K562 (cell line): ENCODE data around the gene ERVFRD-1. TPM values are rescaled to one million over a fixed set of nuclear protein-coding genes. Genes with fewer than 3 reads are reported as not detected.
A peak's percentile ranks its signal among the peaks of the same experiment; 100 is the strongest.

Experiments
- CC2D1A ChIP-seq: fragments of 450-650 bp; IDR thresholded peaks from 2 replicates; pipeline ENCODE4 v1.6.1; 2017; ENCODE audit warnings: mild to moderate bottlenecking
- ETV6 ChIP-seq, 3 experiments: fragments of 150-350 bp in 1 of 3; sonication (generic) in 1 of 3; formaldehyde crosslinking in 1 of 3; IDR thresholded peaks; 2 replicates each; pipeline versions ENCODE4 v1.6.1 to v1.8.0; 2014 to 2022; ENCODE audit warnings: borderline replicate concordance in 2 of 3, low read depth in 2 of 3, antibody characterized with exemption in 1 of 3, low read length in 1 of 3, mild to moderate bottlenecking in 1 of 3, missing genetic modification reagents in 1 of 3
- FOXJ3 ChIP-seq: sonication (generic); formaldehyde crosslinking; IDR thresholded peaks from 2 replicates; pipeline ENCODE4 v1.4.0; 2020; ENCODE audit warnings: mild to moderate bottlenecking, missing genetic modification reagents
- HDAC3 ChIP-seq: fragments of 450-650 bp; IDR thresholded peaks from 2 replicates; pipeline ENCODE4 v1.6.1; 2018; ENCODE audit warnings: borderline replicate concordance, mild to moderate bottlenecking, moderate library complexity; ENCODE audit not compliant: partially characterized antibody
- HIVEP1 ChIP-seq: fragments of 250-450 bp; sonication (Bioruptor Pico); IDR thresholded peaks from 2 replicates; pipeline ENCODE4 v1.4.0; 2020; ENCODE audit warnings: mild to moderate bottlenecking
- HMG20A ChIP-seq: fragments of 450-650 bp; formaldehyde crosslinking; conservative IDR thresholded peaks from 2 replicates; pipeline ENCODE4 v1.4.0; 2020; ENCODE audit warnings: mild to moderate bottlenecking, mixed read lengths
- IRF2 ChIP-seq: sonication (generic); formaldehyde crosslinking; IDR thresholded peaks from 2 replicates; pipeline ENCODE4 v1.8.1; 2022; ENCODE audit warnings: mild to moderate bottlenecking, missing genetic modification reagents
- KLF10 ChIP-seq: fragments of 250-450 bp; sonication (Bioruptor Pico); IDR thresholded peaks from 2 replicates; pipeline ENCODE4 v1.6.1; 2021; ENCODE audit warnings: matching md5 sums
- MBD2 ChIP-seq: sonication (generic); IDR thresholded peaks from 2 replicates; pipeline ENCODE4 v1.6.1; 2016; ENCODE audit warnings: low read depth, borderline replicate concordance
- MYC ChIP-seq, 2 experiments: fragments of 250-450 bp in 1 of 2; sonication (Bioruptor Pico) in 1 of 2; IDR thresholded peaks; 2 replicates each; pipeline versions ENCODE4 v1.5.1 to v1.6.1; 2012 to 2021; ENCODE audit warnings: low read depth in 2 of 2, borderline replicate concordance in 1 of 2, improper control_type of control experiment in 1 of 2, low read length in 1 of 2, mild to moderate bottlenecking in 1 of 2, moderate library complexity in 1 of 2
- NFYB ChIP-seq: IDR thresholded peaks from 2 replicates; pipeline ENCODE4 v1.6.1; 2011; ENCODE audit warnings: mild to moderate bottlenecking, moderate library complexity; ENCODE audit not compliant: insufficient read length; ENCODE audit errors: extremely low read depth
- NR4A1 ChIP-seq, 2 experiments: fragments of 250-450 bp in 1 of 2; fragments of 450-650 bp in 1 of 2; sonication (Bioruptor Pico) in 1 of 2; IDR thresholded peaks; 2 replicates each; pipeline versions ENCODE4 v1.4.0 to v1.6.1; 2016 to 2020; ENCODE audit warnings: mild to moderate bottlenecking in 2 of 2, missing compliant biosample characterization in 1 of 2, missing genetic modification characterization in 1 of 2, moderate library complexity in 1 of 2
- RBM22 ChIP-seq: fragments of 200-400 bp; formaldehyde crosslinking; IDR thresholded peaks from 2 replicates; pipeline ENCODE4 v1.6.1; 2018; ENCODE audit warnings: low read length, low read depth; ENCODE audit not compliant: poor library complexity, severe bottlenecking
- SRSF1 ChIP-seq: fragments of 200-400 bp; formaldehyde crosslinking; IDR thresholded peaks from 2 replicates; pipeline ENCODE4 v1.6.1; 2017; ENCODE audit warnings: mild to moderate bottlenecking, low read depth, low read length, moderate library complexity
- ZFX ChIP-seq: sonication (generic); formaldehyde crosslinking; IDR thresholded peaks from 2 replicates; pipeline ENCODE4 v1.8.0; 2022; ENCODE audit warnings: mild to moderate bottlenecking, missing genetic modification reagents, moderate library complexity
- ZNF124 ChIP-seq: sonication (generic); formaldehyde crosslinking; IDR thresholded peaks from 2 replicates; pipeline ENCODE4 v1.8.1; 2022; ENCODE audit warnings: missing genetic modification reagents
- ZNF583 ChIP-seq: fragments of 250-450 bp; sonication (Bioruptor Pico); IDR thresholded peaks from 2 replicates; pipeline ENCODE4 v1.4.0; 2020
- ZNF780A ChIP-seq: fragments of 250-450 bp; sonication (Bioruptor Pico); IDR thresholded peaks from 2 replicates; pipeline ENCODE4 v1.5.0; 2021; ENCODE audit warnings: mild to moderate bottlenecking
- polyA plus RNA-seq, 8 experiments: library from polyadenylated mRNA; depleted of rRNA in 4 of 8; stranded (reverse) in 5 of 8; unstranded in 3 of 8; fragments of >200 nt; fragmentation: Nextera tagmentation in 2 of 8; fragmentation: Illumina TruSeq in 1 of 8; extraction: Ambion mirVana in 2 of 8; extraction: Trizol in 1 of 8; gene quantifications; 2 replicates each; pipeline versions ENCODE4 v1.2.1 to v1.2.3, GENCODE V29; 2011 to 2014; ENCODE audit warnings: inconsistent platforms in 1 of 8, missing spikeins in 1 of 8
- total RNA-seq, 7 experiments: library from RNA; depleted of rRNA in 6 of 7; stranded (reverse); fragments of >200 nt in 6 of 7; fragmentation: Illumina TruSeq in 2 of 7; extraction: Trizol in 2 of 7; gene quantifications; 2 replicates each; pipeline versions ENCODE4 v1.2.1 to v1.2.3, GENCODE V29; 2011 to 2021; ENCODE audit warnings: low replicate concordance in 1 of 7
- TF ChIP-seq, protein P1 (sequence below): fragments of 450-650 bp; IDR thresholded peaks from 2 replicates; pipeline ENCODE4 v1.6.1; 2016; ENCODE audit warnings: mild to moderate bottlenecking
- TF ChIP-seq, protein P2 (sequence below), 2 experiments: fragments of 200-800 bp in 1 of 2; sonication (Bioruptor generic) in 1 of 2; sonication (generic) in 1 of 2; formaldehyde crosslinking in 1 of 2; IDR thresholded peaks in 1 of 2; conservative IDR thresholded peaks in 1 of 2; 2 replicates each; pipeline versions ENCODE4 v1.5.0 to v1.6.1; 2016 to 2020; ENCODE audit warnings: missing compliant biosample characterization in 1 of 2, missing genetic modification characterization in 1 of 2, missing genetic modification reagents in 1 of 2
- TF ChIP-seq, protein P3 (sequence below): fragments of 450-650 bp; formaldehyde crosslinking; IDR thresholded peaks from 2 replicates; pipeline ENCODE4 v1.4.0; 2020; ENCODE audit warnings: mild to moderate bottlenecking, moderate library complexity

Gene ERVFRD-1
- total and polyA plus RNA-seq, 9 of the 15 experiments (the other 6 are each of a cell fraction or from before 2014, with no cell fraction given), result 0.05 to 0.14 (median 0.09) TPM; not detected in 2

DNA sequence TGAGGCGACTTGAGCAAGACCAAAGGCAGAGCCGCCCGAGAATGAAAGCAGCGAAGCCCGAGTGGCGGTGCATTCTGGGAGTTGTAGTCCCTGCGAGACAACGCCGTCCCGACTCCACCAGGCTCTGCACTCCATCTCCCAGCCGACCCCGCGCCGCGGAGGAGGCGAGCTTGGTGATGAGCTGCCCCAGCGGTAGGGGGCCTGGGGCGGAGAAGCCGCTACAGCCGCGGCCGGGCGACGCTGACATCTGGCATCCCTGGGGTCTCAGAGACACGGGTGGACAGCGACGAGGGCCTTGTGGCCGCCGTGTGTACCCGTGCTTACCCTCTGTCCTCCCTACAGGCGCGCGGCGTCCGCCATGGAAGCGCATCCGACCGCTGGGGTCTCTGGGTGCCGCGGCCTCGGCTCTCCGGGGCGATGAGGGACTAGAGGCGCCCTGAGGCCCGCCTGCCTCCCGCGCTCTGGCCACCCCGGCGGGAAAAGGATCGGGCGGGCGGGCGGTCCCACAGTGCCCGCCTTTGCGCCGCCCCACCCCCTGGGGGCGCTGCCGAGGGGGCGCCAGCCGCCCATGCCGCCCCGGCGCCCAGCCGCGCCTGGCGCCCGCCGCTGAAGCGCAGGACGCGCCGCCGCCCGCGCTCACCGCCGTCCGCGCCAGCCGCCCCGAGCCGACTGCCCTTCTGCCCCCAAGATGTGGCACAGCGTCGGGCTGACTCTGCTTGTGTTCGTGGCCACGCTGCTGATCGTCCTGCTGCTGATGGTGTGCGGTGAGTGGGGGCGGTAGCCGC is 17.7 kb downstream of the ERVFRD-1 start, which contains the start of gene SMIM13 (continued):
- TF ChIP-seq, protein P1, sequence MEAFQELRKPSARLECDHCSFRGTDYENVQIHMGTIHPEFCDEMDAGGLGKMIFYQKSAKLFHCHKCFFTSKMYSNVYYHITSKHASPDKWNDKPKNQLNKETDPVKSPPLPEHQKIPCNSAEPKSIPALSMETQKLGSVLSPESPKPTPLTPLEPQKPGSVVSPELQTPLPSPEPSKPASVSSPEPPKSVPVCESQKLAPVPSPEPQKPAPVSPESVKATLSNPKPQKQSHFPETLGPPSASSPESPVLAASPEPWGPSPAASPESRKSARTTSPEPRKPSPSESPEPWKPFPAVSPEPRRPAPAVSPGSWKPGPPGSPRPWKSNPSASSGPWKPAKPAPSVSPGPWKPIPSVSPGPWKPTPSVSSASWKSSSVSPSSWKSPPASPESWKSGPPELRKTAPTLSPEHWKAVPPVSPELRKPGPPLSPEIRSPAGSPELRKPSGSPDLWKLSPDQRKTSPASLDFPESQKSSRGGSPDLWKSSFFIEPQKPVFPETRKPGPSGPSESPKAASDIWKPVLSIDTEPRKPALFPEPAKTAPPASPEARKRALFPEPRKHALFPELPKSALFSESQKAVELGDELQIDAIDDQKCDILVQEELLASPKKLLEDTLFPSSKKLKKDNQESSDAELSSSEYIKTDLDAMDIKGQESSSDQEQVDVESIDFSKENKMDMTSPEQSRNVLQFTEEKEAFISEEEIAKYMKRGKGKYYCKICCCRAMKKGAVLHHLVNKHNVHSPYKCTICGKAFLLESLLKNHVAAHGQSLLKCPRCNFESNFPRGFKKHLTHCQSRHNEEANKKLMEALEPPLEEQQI, result no peak
- TF ChIP-seq IRF2 (CRISPR knock-in tag) (no peak), HMG20A (no peak), HIVEP1 (no peak), HDAC3 (no peak), ZNF780A (CRISPR knock-in tag) (no peak), SRSF1 (0 out of 2 replicates have a peak, but pooled peaks have one; percentile 44), ETV6 (IDR thresholded peaks at IDR 0.05; ENCODE audit: borderline replicate concordance in 1 of 2, low read depth in 2 of 2, low read length in 1 of 2) (0 out of 4 replicates have a peak, but pooled peaks of 1 of the 2 experiments have one; percentile 25), ETV6 (CRISPR knock-in tag; IDR thresholded peaks at IDR 0.05; ENCODE audit: borderline replicate concordance) (no peak), KLF10 (CRISPR knock-in tag) (no peak), NR4A1 (CRISPR knock-in tag; IDR thresholded peaks at IDR 0.05) (no peak), NR4A1 (tag; IDR thresholded peaks at IDR 0.05) (peak; percentile 67), CC2D1A (no peak), MBD2 (peak; percentile 92), MYC (IDR thresholded peaks at IDR 0.05; ENCODE audit: low read depth, low read length) (peak; percentile 48; the same call in 1 of the 2 replicates), MYC (CRISPR knock-in tag; IDR thresholded peaks at IDR 0.05; ENCODE audit: borderline replicate concordance, low read depth) (no peak), ZNF124 (CRISPR knock-in tag) (no peak), RBM22 (no peak), FOXJ3 (CRISPR knock-in tag) (no peak), ZNF583 (peak; percentile 39; the same call in 1 of the 2 replicates), ZFX (CRISPR knock-in tag) (peak; percentile 91), NFYB (no peak)
- TF ChIP-seq, protein P2, sequence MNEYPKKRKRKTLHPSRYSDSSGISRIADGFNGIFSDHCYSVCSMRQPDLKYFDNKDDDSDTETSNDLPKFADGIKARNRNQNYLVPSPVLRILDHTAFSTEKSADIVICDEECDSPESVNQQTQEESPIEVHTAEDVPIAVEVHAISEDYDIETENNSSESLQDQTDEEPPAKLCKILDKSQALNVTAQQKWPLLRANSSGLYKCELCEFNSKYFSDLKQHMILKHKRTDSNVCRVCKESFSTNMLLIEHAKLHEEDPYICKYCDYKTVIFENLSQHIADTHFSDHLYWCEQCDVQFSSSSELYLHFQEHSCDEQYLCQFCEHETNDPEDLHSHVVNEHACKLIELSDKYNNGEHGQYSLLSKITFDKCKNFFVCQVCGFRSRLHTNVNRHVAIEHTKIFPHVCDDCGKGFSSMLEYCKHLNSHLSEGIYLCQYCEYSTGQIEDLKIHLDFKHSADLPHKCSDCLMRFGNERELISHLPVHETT (CRISPR knock-in tag; conservative IDR thresholded peaks at IDR 0.05 in 1 of 2, IDR thresholded peaks at IDR 0.05 in 1 of 2), result peak in 1 of 2 experiments; percentile 64; a peak in 1 of 4 replicates
- TF ChIP-seq, protein P3, sequence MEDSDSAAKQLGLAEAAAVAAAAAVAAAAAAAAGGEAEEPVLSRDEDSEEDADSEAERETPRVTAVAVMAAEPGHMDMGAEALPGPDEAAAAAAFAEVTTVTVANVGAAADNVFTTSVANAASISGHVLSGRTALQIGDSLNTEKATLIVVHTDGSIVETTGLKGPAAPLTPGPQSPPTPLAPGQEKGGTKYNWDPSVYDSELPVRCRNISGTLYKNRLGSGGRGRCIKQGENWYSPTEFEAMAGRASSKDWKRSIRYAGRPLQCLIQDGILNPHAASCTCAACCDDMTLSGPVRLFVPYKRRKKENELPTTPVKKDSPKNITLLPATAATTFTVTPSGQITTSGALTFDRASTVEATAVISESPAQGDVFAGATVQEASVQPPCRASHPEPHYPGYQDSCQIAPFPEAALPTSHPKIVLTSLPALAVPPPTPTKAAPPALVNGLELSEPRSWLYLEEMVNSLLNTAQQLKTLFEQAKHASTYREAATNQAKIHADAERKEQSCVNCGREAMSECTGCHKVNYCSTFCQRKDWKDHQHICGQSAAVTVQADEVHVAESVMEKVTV (CRISPR knock-in tag), result peak; percentile 27; the same call in 1 of the 2 replicates
